Panc1 (cell line): ENCODE results near the gene ARL15. TPM values are rescaled to one million over a fixed set of nuclear protein-coding genes. Genes with fewer than 3 reads are reported as not detected.

Experiments used
- ATAC-seq: fragments of 200-7000 bp; cut with Tn5 transposase; 2 replicates; pipeline ENCODE4 v1.9.1; 2020; ENCODE audit warnings: mild to moderate bottlenecking, moderate library complexity
- BruUV-seq: library from RNA; stranded (reverse); fragments of 400-500 nt; replicated peaks from 2 replicates; lab custom pipeline; 2021; lab: Mats Ljungman, UMichigan
- CTCF ChIA-PET: fragments of 300-600 bp; sonication (Branson Sonifier 250); formaldehyde crosslinking; loops from one replicate; lab custom pipeline; 2022; ENCODE audit warnings: antibody characterized with exemption; lab: Charles Lee
- POLR2A ChIA-PET: fragments of 300-600 bp; sonication (Branson Sonifier 250); formaldehyde crosslinking; loops from one replicate; lab custom pipeline; 2022; ENCODE audit warnings: antibody characterized with exemption; lab: Charles Lee
- DNase-seq: peaks from one replicate; pipeline ENCODE4 v3.0.0-alpha.2; 2010; ENCODE audit warnings: low read depth, low spot score
- H3K27ac ChIP-seq: 2 replicates; pipeline ENCODE4 v1.5.1; 2011; ENCODE audit warnings: mild to moderate bottlenecking, low read length, inconsistent platforms
- H3K27me3 ChIP-seq: fragments of 200-500 bp; sonication (Bioruptor generic); 2 replicates; pipeline ENCODE4 v1.6.0; 2014; ENCODE audit warnings: low read length, inconsistent platforms; ENCODE audit not compliant: control insufficient read depth, insufficient read depth
- H3K36me3 ChIP-seq: fragments of 200-500 bp; sonication (Bioruptor generic); 2 replicates; pipeline ENCODE4 v1.5.1; 2014; ENCODE audit warnings: inconsistent platforms, mild to moderate bottlenecking, low read length, moderate library complexity; ENCODE audit not compliant: control insufficient read depth, insufficient read depth
- H3K4me1 ChIP-seq: 2 replicates; pipeline ENCODE4 v1.5.1; 2011; ENCODE audit warnings: inconsistent platforms, mild to moderate bottlenecking, low read length, moderate library complexity; ENCODE audit not compliant: control insufficient read depth, insufficient read depth
- H3K4me3 ChIP-seq, 2 experiments: 2 replicates each; pipeline ENCODE4 v1.5.1; 2011 to 2012; ENCODE audit warnings: low read depth in 2 of 2, low read length in 2 of 2, mild to moderate bottlenecking in 2 of 2, inconsistent platforms in 1 of 2, moderate library complexity in 1 of 2
- H3K9me3 ChIP-seq: fragments of 200-500 bp; sonication (Bioruptor generic); 2 replicates; pipeline ENCODE4 v1.5.1; 2014; ENCODE audit warnings: low read depth, mild to moderate bottlenecking, inconsistent platforms, low read length, moderate library complexity; ENCODE audit not compliant: control insufficient read depth, insufficient read depth
- CTCF ChIP-seq: fragments of 450-650 bp; IDR thresholded peaks from 2 replicates; pipeline ENCODE4 v1.5.1; 2017; ENCODE audit warnings: mild to moderate bottlenecking
- POLR2AphosphoS5 ChIP-seq: IDR thresholded peaks from 2 replicates; pipeline ENCODE4 v1.6.1; 2012; ENCODE audit warnings: mild to moderate bottlenecking, low read depth, low read length, moderate library complexity
- REST ChIP-seq, 2 experiments: IDR thresholded peaks; 2 replicates each; pipeline ENCODE4 v1.6.1; 2011 to 2012; ENCODE audit warnings: low read depth in 2 of 2, control low read depth in 1 of 2, low read length in 1 of 2, mild to moderate bottlenecking in 1 of 2, moderate library complexity in 1 of 2; ENCODE audit not compliant: insufficient read depth in 1 of 2
- SIN3A ChIP-seq: IDR thresholded peaks from 2 replicates; pipeline ENCODE4 v1.6.1; 2012; ENCODE audit warnings: low read depth, mild to moderate bottlenecking, low read length, moderate library complexity, borderline replicate concordance; ENCODE audit not compliant: insufficient read depth
- TCF7L2 ChIP-seq: IDR thresholded peaks from 2 replicates; pipeline ENCODE4 v1.6.1; 2011; ENCODE audit warnings: mild to moderate bottlenecking, low read depth, low read length, inconsistent platforms
- in situ Hi-C: cut with HindIII; loops from 2 replicates; pipeline ENCODE4 v1.10.0; 2016; ENCODE audit warnings: low sequenced_read_pairs, low pct_unique_long_range_greater_than_20kb
- intact Hi-C: fragments of 100-400 bp; cut with micrococcal nuclease; formaldehyde crosslinking; loops from one replicate; pipeline ENCODE4 v1.10.0; 2022; ENCODE audit not compliant: unreplicated experiment
- total RNA-seq: library from RNA; stranded (reverse); gene quantifications from one replicate; pipeline ENCODE4 v1.2.1, GENCODE V29; 2021; ENCODE audit not compliant: unreplicated experiment

The ARL15 gene
- total RNA-seq, 1 experiment from 2014 or later = 16.5 TPM

GRCh38 chr5:53907827-53908226, 402.5 kb downstream of the ARL15 start:
- ChIA-PET CTCF (no interaction called here), POLR2A (no interaction called here)
- no peaks in the 10 kb centered on the region for H3K9me3 ChIP-seq
- DNase-seq (no peak), ATAC-seq (no peak)
- TF ChIP-seq SIN3A = no peak
- no peak for TF ChIP-seq POLR2AphosphoS5
- TF ChIP-seq REST (IDR thresholded peaks at IDR 0.05; ENCODE audit: insufficient read depth in 1 of 2, low read depth in 2 of 2, low read length in 1 of 2) = no peak
- no peak for TF ChIP-seq TCF7L2
- TF ChIP-seq CTCF = no peak
- BruUV-seq = no TSS peak
- H3K4me3 ChIP-seq = no peak overlapping the region
- no peaks in the 10 kb centered on the region for H3K4me1 ChIP-seq
- H3K27me3 ChIP-seq = no peaks in the 10 kb centered on the region
- intact Hi-C loops (no loop called here), in situ Hi-C loops (no loop called here)
- no peaks in the 10 kb centered on the region for H3K36me3 ChIP-seq
- no peak overlapping the region for H3K27ac ChIP-seq

GRCh38 chr5:53906736-53907135, 403.6 kb downstream of the ARL15 start:
- no TSS peak for BruUV-seq
- POLR2A ChIA-PET = no interaction called here
- Histone ChIP-seq H3K9me3 (no peaks in the 10 kb centered on the region), H3K36me3 (no peaks in the 10 kb centered on the region), H3K4me1 (no peaks in the 10 kb centered on the region), H3K27me3 (no peaks in the 10 kb centered on the region), H3K4me3 (no peak overlapping the region), H3K27ac (no peak overlapping the region)
- TF ChIP-seq CTCF (no peak), TCF7L2 (no peak), SIN3A (no peak), REST (IDR thresholded peaks at IDR 0.05; ENCODE audit: insufficient read depth in 1 of 2, low read depth in 2 of 2, low read length in 1 of 2) (no peak), POLR2AphosphoS5 (no peak)
- intact Hi-C loops (no loop called here), in situ Hi-C loops (no loop called here)
- DNase-seq (no peak), ATAC-seq (no peak)
- CTCF ChIA-PET = no interaction called here
